Upper lobe of right lung (tissue), 1 donor: ENCODE data around the gene CHD2. TPM values are rescaled to one million over a fixed set of nuclear protein-coding genes. Genes with fewer than 3 reads are reported as not detected.

Experiments used
- ATAC-seq: fragments of 200-7000 bp; cut with Tn5 transposase; one replicate; pipeline ENCODE4 v1.9.1; 2020; ENCODE audit warnings: mild to moderate bottlenecking, moderate library complexity
- DNase-seq: peaks from one replicate; pipeline ENCODE4 v3.0.0-alpha.2; 2020
- H3K27ac ChIP-seq: fragments of 200-600 bp; one replicate; pipeline ENCODE4 v1.8.0; 2022
- H3K27me3 ChIP-seq: fragments of 200-600 bp; one replicate; pipeline ENCODE4 v1.8.0; 2022; ENCODE audit warnings: mild to moderate bottlenecking
- H3K36me3 ChIP-seq: fragments of 200-600 bp; one replicate; pipeline ENCODE4 v1.8.0; 2022
- H3K4me1 ChIP-seq: fragments of 200-600 bp; one replicate; pipeline ENCODE4 v1.8.0; 2022
- H3K4me3 ChIP-seq: fragments of 200-600 bp; one replicate; pipeline ENCODE4 v1.8.0; 2022; ENCODE audit warnings: mild to moderate bottlenecking
- H3K9me3 ChIP-seq: fragments of 200-600 bp; one replicate; pipeline ENCODE4 v1.8.0; 2022
- CTCF ChIP-seq: fragments of 200-600 bp; IDR thresholded peaks from one replicate; pipeline ENCODE4 v1.8.0; 2022; ENCODE audit warnings: antibody characterized with exemption
- intact Hi-C: fragments of 100-400 bp; cut with DNase I; formaldehyde crosslinking; loops from one replicate; pipeline ENCODE4 v1.11.0; 2022
- total RNA-seq: library from RNA; stranded (reverse); fragmentation: NEBNext Ultra II Directional; extraction: Animal tissue kit (Norgen Biotek cat#: 25700); gene quantifications from one replicate; pipeline ENCODE4 v1.2.1, GENCODE V29; 2021
- donor health status: DM: no; HTN: yes; CAD: no; lungs with severe emphysema.

CHD2 gene
- total RNA-seq, 1 donor from 2014 or later: 161 TPM

- DNase-seq (no peak), ATAC-seq (no peak)
- Histone ChIP-seq H3K27ac (no peak overlapping the region), H3K27me3 (no peaks in the 10 kb centered on the region), H3K9me3 (no peaks in the 10 kb centered on the region), H3K4me1 (no peaks in the 10 kb centered on the region), H3K36me3 (peaks cover 99% of the 10 kb centered on the region), H3K4me3 (no peak overlapping the region)
- intact Hi-C loops: loop anchor here (10.0 kb wide), 1 partner anchor 48 kb away; no protein-coding TSS in a partner anchor
- no peak for TF ChIP-seq CTCF
Observed at GRCh38 chr15:92992720-92993119, 92.6 kb downstream of the CHD2 start.

- H3K27me3 ChIP-seq: no peaks in the 10 kb centered on the region
- peaks cover 100% of the 10 kb centered on the region for H3K36me3 ChIP-seq
- ATAC-seq: no peak
- H3K9me3 ChIP-seq: no peaks in the 10 kb centered on the region
- DNase-seq: no peak
- H3K4me1 ChIP-seq: no peaks in the 10 kb centered on the region
- TF ChIP-seq CTCF: no peak
- H3K27ac ChIP-seq: no peak overlapping the region
- intact Hi-C loops: loop anchor here (10.0 kb wide), 1 partner anchor 53 kb away; no protein-coding TSS in a partner anchor
- H3K4me3 ChIP-seq: no peak overlapping the region
Observed at GRCh38 chr15:92997821-92998220, 97.7 kb downstream of the CHD2 start.

GRCh38 chr15:93001156-93001555, 101.0 kb downstream of the CHD2 start:
- peaks cover 100% of the 10 kb centered on the region for H3K36me3 ChIP-seq
- no peak for TF ChIP-seq CTCF
- ATAC-seq (no peak), DNase-seq (no peak)
- H3K4me1 ChIP-seq: no peaks in the 10 kb centered on the region
- H3K9me3 ChIP-seq: no peaks in the 10 kb centered on the region
- no peak overlapping the region for H3K27ac ChIP-seq
- H3K4me3 ChIP-seq: no peak overlapping the region
- H3K27me3 ChIP-seq: no peaks in the 10 kb centered on the region
- intact Hi-C loops: no loop called here

GRCh38 chr15:93001881-93002280, 101.8 kb downstream of the CHD2 start:
- H3K36me3 ChIP-seq: peaks cover 100% of the 10 kb centered on the region
- no peaks in the 10 kb centered on the region for H3K27me3 ChIP-seq
- intact Hi-C loops: no loop called here
- H3K4me3 ChIP-seq: no peak overlapping the region
- H3K9me3 ChIP-seq: no peaks in the 10 kb centered on the region
- no peak for TF ChIP-seq CTCF
- no peak overlapping the region for H3K27ac ChIP-seq
- ATAC-seq (no peak), DNase-seq (no peak)
- H3K4me1 ChIP-seq: no peaks in the 10 kb centered on the region

- Histone ChIP-seq H3K4me1 (no peaks in the 10 kb centered on the region), H3K27ac (no peak overlapping the region), H3K36me3 (peaks cover 100% of the 10 kb centered on the region), H3K27me3 (no peaks in the 10 kb centered on the region), H3K9me3 (no peaks in the 10 kb centered on the region), H3K4me3 (no peak overlapping the region)
- intact Hi-C loops: no loop called here
- no peak for ATAC-seq
- no peak for DNase-seq
- TF ChIP-seq CTCF: no peak
Observed at GRCh38 chr15:93005133-93005532, 105.0 kb downstream of the CHD2 start.

GRCh38 chr15:93007994-93008393, 107.9 kb downstream of the CHD2 start:
- Histone ChIP-seq H3K27ac (no peak overlapping the region), H3K4me1 (no peaks in the 10 kb centered on the region), H3K27me3 (no peaks in the 10 kb centered on the region), H3K9me3 (no peaks in the 10 kb centered on the region), H3K4me3 (no peak overlapping the region), H3K36me3 (peaks cover 100% of the 10 kb centered on the region)
- intact Hi-C loops: no loop called here
- no peak for ATAC-seq
- DNase-seq: no peak
- TF ChIP-seq CTCF: no peak
